ENCODE measurements around the gene HIPK3.
"Not testable (repeated sequence)": the region's sequence is repeated elsewhere in the genome, so short reads cannot be mapped to it uniquely, and the experiment has no call there.

Gene HIPK3

DNA sequence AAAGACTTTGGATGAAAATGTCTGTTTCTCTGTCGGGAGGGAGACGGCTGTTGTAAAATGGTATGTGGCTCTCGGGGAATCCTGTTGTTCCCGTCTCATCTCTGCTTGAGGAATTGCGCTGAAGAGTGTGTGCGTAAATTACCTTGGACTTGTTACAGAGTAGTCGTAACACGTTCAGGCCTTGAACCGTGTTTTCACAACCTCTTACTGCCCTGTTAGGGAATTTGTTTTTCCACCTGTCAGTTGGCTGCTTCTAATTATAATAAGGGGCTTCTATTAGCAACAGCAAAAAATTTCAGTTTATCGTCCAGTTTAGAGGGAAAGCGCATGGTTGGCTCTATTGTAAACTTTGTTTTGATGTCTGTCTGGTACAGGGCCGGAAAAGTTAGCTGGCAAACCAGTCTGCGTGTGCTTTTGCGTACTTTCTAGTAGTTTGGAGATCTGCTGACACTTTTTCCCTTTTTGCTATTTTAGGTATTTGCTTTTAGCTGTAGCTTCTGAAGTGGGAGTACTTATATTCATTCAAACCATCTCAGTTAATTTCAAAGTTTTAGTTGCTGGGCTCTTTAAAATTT is 1.5 kb downstream of the HIPK3 start:
- no peak for DNase-seq (ENCODE audit: low read depth in 2 of 2)

DNA sequence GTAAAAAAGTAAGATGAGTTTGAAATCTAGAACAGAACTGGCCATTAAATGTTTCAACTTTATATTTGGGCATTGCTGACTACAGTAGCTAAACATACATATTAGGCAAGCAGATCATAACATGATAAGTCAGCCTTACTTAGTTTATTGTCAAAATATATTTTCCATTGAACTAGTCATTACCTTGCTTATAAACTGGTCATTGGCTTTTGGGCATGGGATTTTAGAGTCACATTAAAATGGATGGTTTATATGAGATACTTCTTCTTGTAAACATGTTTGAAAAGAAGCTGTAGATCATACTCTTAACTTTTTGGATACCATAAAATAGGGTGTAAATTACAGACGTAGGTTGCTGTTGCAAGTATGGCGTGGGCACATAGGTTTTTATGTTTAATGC is 2.7 kb downstream of the HIPK3 start:
- no peak for DNase-seq (ENCODE audit: low read depth in 2 of 2)

DNA sequence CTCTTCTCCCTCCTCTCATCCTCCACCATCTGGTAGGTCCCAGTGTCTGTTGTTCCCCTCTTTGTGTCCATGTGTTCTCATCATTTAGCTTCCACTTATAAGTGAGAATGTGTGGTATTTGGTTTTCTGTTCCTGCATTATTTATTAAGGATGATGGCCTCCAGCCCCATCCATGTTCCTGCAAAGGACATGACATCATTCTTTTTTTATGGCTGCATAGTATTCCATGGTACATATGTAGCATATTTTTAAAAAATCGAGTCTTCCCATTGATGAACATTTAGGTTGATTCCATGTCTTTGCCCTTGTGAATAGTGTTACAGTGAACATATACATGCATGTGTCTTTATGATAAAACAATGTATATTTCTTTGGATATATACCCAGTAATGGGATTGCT is 4.2 kb downstream of the HIPK3 start:
- DNase-seq (ENCODE audit: low read depth in 2 of 2) = not testable (repeated sequence)

DNA sequence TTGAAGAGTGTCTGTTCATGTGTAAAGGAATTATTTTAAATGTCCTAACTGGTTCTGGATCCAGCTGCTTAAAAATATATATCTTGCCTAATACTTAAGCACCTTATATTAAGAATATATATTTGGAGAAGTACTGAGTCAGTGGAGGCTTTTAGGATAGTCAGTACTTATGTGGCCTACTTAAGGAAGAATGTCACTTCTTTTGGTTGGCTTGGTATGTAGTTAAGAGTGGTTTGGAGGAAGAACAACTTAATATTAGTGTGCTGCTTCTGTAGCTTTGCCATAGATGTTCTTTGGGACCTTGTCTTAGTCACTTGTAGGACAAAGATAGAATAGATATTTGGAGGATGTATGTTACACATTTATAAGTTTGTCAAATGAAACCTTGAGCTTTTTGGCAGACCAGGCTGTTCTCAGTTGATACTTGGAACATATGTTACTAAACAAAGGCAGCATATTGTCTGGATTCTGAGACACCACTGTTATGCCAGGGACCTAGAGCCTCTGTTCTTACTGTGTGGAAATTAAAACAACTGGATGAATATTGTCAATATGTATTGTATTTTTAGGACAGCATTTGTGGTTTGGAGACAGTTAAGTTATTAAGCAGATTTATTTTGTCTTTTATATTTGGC is 4.9 kb downstream of the HIPK3 start:
- no peak for DNase-seq (ENCODE audit: low read depth in 2 of 2)

DNA sequence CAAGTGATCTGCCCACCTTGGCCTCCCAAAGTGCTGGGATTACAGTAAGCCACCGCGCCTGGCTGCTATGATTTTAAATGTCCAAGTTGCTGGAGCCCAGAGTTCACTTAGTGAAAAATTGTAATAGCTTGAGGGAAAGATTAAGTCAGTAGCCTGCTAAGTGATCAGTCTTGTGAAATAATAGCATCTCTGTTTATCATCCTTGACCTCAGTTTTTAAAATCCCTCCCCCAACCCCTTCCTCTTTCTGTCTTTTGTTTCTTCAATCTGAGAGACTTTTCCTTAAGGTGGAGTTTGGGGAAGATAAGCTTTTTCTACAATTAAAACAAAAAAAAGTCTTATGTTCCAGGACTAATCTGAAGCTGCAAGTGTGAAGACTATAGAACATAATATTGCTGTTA is 6.4 kb downstream of the HIPK3 start:
- DNase-seq (ENCODE audit: low read depth in 2 of 2) = no peak

DNA sequence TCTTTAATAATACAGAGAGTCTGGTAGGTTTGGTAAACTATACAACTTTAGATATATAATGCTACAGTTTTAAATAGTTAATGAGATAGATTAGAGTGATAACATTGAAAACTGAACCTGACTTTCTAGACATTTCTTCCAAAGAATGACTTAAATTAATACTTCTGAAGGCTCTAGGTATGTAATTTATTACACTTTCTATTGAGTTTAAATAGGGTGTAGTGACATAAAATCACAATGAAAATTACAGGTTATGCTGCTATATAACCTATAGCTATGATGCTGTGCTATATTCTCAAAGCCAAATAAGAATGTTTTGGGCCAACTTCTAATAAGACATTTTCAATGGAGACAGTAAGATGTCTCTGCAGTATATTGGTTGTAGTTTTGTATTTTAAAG is 7.7 kb downstream of the HIPK3 start:
- DNase-seq (ENCODE audit: low read depth in 2 of 2) = no peak

DNA sequence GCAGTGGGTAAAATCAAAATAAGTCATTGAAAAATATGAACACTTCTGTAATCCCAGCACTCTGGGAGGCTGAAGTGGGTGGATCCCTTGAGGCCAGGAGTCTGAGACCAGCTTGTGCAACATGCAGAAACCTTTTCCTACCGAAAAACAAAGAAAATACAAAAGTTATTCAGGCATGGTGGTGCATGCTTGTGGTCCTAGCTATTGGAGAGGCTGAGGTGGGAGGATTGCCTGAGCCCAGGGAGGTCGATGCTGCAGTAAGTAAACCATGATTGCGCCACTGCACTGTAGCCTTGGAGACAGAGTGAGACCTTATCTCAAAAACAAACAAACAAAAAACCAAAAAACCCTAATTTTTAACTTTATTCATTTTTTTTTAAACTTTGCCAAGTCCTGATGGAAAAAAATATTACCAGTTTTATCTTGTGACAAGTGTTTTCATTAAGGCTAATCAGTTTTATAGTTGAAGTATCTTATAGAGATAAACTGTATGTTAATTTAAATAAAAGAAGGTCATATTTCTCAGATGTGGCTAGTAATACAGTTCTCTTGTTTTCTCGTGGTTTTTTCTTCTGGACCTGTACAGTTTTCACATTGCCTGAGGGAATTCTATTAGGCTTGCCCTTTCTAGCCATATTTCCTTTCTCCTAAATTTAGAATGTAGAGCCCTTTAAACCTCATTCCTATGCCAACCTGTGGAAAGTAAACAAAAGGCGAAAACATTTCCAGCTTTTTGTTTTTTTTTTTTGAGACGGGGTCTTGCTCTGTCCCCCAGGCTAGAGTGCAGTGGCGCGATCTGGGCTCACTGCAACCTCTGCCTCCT is 9.4 kb downstream of the HIPK3 start:
- no peak for DNase-seq (ENCODE audit: low read depth in 2 of 2)

DNA sequence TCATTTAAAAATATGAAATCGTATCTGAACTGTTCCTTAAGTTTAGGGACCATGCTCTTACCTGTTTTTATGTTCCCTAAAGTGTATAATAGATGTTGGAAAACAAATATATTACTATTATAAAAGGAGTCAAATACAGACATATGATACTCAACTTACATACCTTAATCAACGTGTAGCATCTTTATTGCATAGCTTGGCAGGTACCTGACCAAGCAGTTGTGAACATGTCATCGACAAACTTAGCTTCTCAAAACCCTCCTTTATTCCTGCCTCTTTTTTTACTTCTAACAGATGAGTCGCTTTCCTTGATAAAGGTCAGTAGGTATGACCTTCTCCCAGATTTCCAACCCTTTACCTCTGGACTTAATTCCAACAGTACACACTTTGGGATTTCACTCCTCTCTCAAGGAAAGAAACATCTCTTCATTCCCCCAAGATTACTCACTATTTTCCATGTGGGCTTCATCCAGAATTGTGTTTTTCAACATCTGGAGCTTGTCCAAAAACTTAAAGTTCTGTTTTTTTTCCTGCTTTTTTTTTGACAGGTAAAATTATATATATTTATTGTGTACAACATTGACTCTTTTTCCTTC is 11.9 kb downstream of the HIPK3 start:
- DNase-seq (ENCODE audit: low read depth in 2 of 2) = no peak

GRCh38 chr11:33269822-33270221 is 12.6 kb downstream of the HIPK3 start:
- DNase-seq (ENCODE audit: low read depth in 2 of 2) = no peak

DNA sequence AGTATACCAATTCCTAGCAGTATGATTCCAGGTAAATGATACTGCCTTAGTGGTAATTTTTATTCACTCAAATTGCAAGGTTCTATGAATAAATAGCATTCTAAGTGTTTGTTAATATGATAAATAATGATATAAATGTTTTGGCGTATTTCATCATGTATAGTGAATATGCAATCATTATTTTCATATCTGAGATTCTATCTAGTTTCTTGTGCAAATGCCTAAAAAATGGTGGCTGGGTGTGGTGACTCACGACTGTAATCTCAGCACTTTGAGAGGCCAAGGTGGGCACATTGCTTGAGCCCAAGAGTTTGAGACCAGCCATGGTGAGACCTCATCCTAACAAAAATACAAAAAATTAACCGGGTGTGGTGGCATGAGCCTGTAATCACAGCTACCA is 13.9 kb downstream of the HIPK3 start:
- no peak for DNase-seq (ENCODE audit: low read depth in 2 of 2)

DNA sequence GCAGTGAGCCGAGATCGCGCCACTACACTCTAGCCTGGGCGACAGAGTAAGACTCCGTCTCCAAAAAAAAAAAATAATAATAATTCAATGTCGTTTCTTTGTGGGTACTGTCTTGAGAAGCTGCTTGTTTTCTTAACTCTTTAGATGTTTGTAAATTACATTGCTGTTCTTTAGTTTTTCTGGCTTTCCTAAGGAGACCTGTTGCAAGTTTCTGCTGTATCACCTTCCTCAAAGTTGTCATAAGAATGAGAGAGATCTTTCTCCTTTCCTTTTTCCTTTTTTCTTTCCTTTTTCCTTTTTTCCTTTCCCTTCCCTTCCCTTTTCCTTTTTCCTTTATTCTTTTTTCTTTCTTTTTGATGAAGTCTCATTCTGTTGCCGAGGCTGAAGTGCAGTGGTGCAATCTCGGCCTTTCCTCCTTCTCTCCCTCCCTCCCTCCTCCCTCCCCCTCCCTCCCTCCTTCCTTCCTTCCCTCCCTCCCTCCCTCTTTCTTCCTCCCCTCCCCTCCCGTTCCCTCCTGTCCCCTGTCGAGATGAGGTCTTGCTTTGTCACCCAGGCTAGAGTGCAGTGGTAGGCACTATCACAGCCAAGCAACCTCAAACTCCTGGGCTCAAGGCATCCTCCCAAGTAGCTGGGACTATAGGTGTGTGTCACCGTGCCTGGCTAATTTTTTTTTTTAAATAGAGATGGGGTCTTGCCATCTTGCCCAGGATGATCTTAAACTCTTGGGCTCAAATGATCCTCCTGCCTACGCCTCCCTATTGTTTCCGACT is 15.3 kb downstream of the HIPK3 start:
- DNase-seq (ENCODE audit: low read depth in 2 of 2) = no peak

DNA sequence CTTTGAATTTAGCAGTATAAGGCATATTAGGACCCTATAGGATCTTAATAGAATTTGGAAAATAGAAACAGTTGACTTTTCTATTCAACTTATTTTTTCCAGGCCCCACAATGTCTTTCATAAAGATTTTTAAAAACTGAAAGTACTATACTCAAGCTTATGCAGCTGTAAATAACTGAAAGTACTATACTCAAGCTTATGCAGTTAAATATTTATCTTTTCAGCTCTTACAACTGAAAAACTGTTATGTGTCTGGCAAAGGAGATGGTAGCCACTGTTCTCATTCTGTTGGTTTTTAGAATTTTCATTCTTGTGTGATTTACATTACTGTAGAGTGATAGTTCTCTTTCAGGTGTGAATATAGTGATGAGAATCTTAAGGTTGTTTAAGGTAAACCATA is 16.5 kb downstream of the HIPK3 start:
- no peak for DNase-seq (ENCODE audit: low read depth in 2 of 2)

GRCh38 chr11:33280411-33280810 is 23.2 kb downstream of the HIPK3 start:
- no peak for DNase-seq (ENCODE audit: low read depth in 2 of 2)

- no peak for DNase-seq (ENCODE audit: low read depth in 2 of 2)
These were observed 24.6 kb downstream of the HIPK3 start for GRCh38 chr11:33281758-33282157.

- no peak for DNase-seq (ENCODE audit: low read depth in 2 of 2)
These were observed 27.6 kb downstream of the HIPK3 start for GRCh38 chr11:33284818-33285217.

DNA sequence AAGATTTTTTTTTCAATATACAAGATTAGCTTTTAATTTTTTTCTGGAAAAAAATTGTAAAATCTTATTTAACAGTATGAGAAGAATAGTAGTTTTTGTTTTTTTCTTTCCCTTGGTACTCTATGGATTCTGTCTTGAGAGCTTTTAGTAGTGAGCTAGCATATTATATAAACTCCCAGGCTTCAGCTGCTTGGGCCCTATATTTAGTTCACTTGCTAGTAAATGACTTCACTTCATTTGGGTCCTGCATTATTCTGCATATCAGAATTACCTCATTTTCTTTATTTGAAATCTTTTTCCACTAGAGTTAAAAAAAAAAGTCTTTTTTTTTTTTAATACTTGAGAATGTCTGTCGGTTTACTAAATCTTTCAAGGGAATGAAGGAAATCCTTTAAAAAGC is 33.1 kb downstream of the HIPK3 start:
- no peak for DNase-seq (ENCODE audit: low read depth in 2 of 2)

GRCh38 chr11:33291004-33291777 is 34.0 kb downstream of the HIPK3 start:
- no peak for DNase-seq (ENCODE audit: low read depth in 2 of 2)

- no peak for DNase-seq (ENCODE audit: low read depth in 2 of 2)
These were observed 35.1 kb downstream of the HIPK3 start for GRCh38 chr11:33292311-33292710.

DNA sequence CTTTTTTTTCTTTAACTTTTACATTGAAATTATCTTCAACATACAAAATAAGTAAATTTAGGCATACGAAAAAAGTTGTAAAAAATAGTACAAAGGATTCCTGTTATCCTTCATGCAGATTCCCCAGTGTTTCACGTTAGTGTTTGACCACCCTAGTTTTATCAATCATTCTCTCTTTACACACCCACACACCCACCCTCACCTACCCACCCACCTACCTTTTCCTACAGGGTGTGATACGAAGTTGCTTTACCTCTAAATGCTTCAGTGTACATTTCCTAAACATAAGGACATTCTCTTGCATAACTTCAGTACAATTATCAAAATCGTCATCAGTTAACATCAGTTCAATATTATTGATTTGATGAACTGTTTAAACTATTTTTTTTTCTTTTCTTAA is 37.0 kb downstream of the HIPK3 start:
- DNase-seq (ENCODE audit: low read depth in 2 of 2) = no peak

GRCh38 chr11:33294797-33295196 is 37.6 kb downstream of the HIPK3 start:
- DNase-seq (ENCODE audit: low read depth in 2 of 2) = no peak

DNA sequence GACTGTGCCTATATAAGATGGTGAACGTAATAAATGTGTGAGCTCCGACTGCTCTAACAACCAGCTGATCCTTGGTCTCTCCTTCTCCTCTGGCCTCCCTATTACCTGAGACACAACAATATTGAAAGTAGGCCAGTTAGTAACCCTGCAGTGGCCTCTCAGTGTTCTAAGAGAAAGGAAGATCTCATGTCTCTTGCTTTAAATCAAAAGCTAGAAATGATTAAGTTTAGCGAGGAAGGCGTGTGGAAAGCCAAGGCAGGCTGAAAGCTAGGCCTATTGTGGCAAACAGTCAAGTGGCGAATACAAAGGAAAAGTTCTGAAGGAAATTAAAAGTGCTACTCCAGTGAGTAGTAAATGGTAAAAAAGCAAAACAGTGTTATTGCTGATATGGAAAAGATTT is 39.5 kb downstream of the HIPK3 start:
- no peak for DNase-seq (ENCODE audit: low read depth in 2 of 2)

All from stimulated activated CD8-positive, alpha-beta memory T cell treated with anti-CD3 and anti-CD28 coated beads, Interleukin-7, amount 100 ng/mL, for 4 hours (primary cell).